Right cardiac atrium (tissue), 5 donors: ENCODE measurements around the gene VPS13D. TPM values are rescaled to one million over a fixed set of nuclear protein-coding genes. Genes with fewer than 3 reads are reported as not detected.

Experiments used
- ATAC-seq, 2 donors: fragments of 200-7000 bp; cut with Tn5 transposase; one replicate each; pipeline versions ENCODE4 v1.8.0 to v1.9.1; 2020; ENCODE audit warnings: moderate library complexity in 2 of 2, mild to moderate bottlenecking in 1 of 2
- DNase-seq, 3 donors: peaks; one replicate each; pipeline ENCODE4 v3.0.0-alpha.2; 2020
- H3K27ac ChIP-seq: one replicate; pipeline ENCODE4 v1.5.1; 2013; ENCODE audit warnings: mild to moderate bottlenecking, low read length, control low read depth, moderate library complexity
- H3K27me3 ChIP-seq: one replicate; pipeline ENCODE4 v1.6.1; 2013; ENCODE audit not compliant: control insufficient read depth, insufficient read depth
- H3K4me1 ChIP-seq: one replicate; pipeline ENCODE4 v1.6.1; 2013; ENCODE audit warnings: low read length; ENCODE audit not compliant: control insufficient read depth, insufficient read depth
- H3K4me3 ChIP-seq: one replicate; pipeline ENCODE4 v1.5.1; 2013; ENCODE audit warnings: low read length, control low read depth
- H3K9me3 ChIP-seq: one replicate; pipeline ENCODE4 v1.6.1; 2013; ENCODE audit warnings: low read length; ENCODE audit not compliant: control insufficient read depth
- WGBS: extraction: QIAGEN DNeasy Blood & Tissue Kit; methylation state at CpG from one replicate; pipeline ENCODE4 v1.1.7; 2013; 5-methylcytosine and 5-hydroxymethylcytosine counted together
- intact Hi-C, 4 donors: fragments of 100-400 bp; cut with DNase I; formaldehyde crosslinking; loops; one replicate each; pipeline versions ENCODE4 v1.11.0 to v1.14.0; 2022 to 2023
- polyA plus RNA-seq: library from polyadenylated mRNA; stranded (reverse); fragments of 200-250 nt; gene quantifications from one replicate; pipeline ENCODE4 v1.2.3, GENCODE V29; 2013
- total RNA-seq, 4 donors: library from RNA; stranded (reverse); fragmentation: NEBNext Ultra II Directional; extraction: Animal tissue kit (Norgen Biotek cat#: 25700); gene quantifications; one replicate each; pipeline ENCODE4 v1.2.1, GENCODE V29; 2021
- donor health status: healthy with polysubstance abuse.
- donor health status: DM: no; HTN: yes; CAD: no.
- donor health status: DM: no; HTN: no; CAD: no.
- donor health status: DM: no; HTN: yes; CAD: no; lungs with severe emphysema.
- donor health status: DM: yes; HTN: yes; CAD: no.

VPS13D gene
- total and polyA plus RNA-seq, 5 donors = 25.8 to 56.4 (median 54.8) TPM

GRCh38 chr1:12290828-12291227 is 61.0 kb downstream of the VPS13D start:
- ATAC-seq (no peak), DNase-seq (no peak)
- Histone ChIP-seq H3K27me3 (no peaks in the 10 kb centered on the region), H3K4me3 (no peak overlapping the region), H3K4me1 (peaks cover 1% of the 10 kb centered on the region), H3K27ac (no peak overlapping the region), H3K9me3 (no peaks in the 10 kb centered on the region)
- intact Hi-C loops = no loop called here
- WGBS = 62% methylated on average over 1 of the region's 1 CpG

- intact Hi-C loops = no loop called here
- DNase-seq = no peak
- Histone ChIP-seq H3K27ac (no peak overlapping the region), H3K4me1 (peaks cover 1% of the 10 kb centered on the region), H3K4me3 (no peak overlapping the region), H3K27me3 (no peaks in the 10 kb centered on the region), H3K9me3 (no peaks in the 10 kb centered on the region)
- ATAC-seq = peak in 1 of 2 donors; percentile 73
- WGBS = 86% methylated on average over 11 of the region's 11 CpGs
Measured at GRCh38 chr1:12293416-12293815, 63.6 kb downstream of the VPS13D start.

GRCh38 chr1:12294076-12294475 is 64.2 kb downstream of the VPS13D start:
- DNase-seq (no peak), ATAC-seq (peak in 1 of 2 donors; percentile 47)
- Histone ChIP-seq H3K9me3 (no peaks in the 10 kb centered on the region), H3K4me1 (peaks cover 1% of the 10 kb centered on the region), H3K27me3 (no peaks in the 10 kb centered on the region), H3K4me3 (no peak overlapping the region), H3K27ac (no peak overlapping the region)
- 85% methylated on average over 3 of the region's 3 CpGs for WGBS
- intact Hi-C loops = no loop called here

GRCh38 chr1:12296016-12296415 is 66.2 kb downstream of the VPS13D start:
- no peak for DNase-seq
- no peak overlapping the region for H3K4me3 ChIP-seq
- 78% methylated on average over 3 of the region's 3 CpGs for WGBS
- no peaks in the 10 kb centered on the region for H3K27me3 ChIP-seq
- H3K27ac ChIP-seq = no peak overlapping the region
- peaks cover 1% of the 10 kb centered on the region for H3K4me1 ChIP-seq
- no peak for ATAC-seq
- H3K9me3 ChIP-seq = no peaks in the 10 kb centered on the region
- intact Hi-C loops = no loop called here

- intact Hi-C loops = no loop called here
- Histone ChIP-seq H3K4me3 (no peak overlapping the region), H3K27me3 (no peaks in the 10 kb centered on the region), H3K27ac (no peak overlapping the region), H3K4me1 (no peaks in the 10 kb centered on the region), H3K9me3 (no peaks in the 10 kb centered on the region)
- DNase-seq (no peak), ATAC-seq (no peak)
- 72% methylated on average over 1 of the region's 1 CpG for WGBS
Measured at GRCh38 chr1:12296623-12297022, 66.8 kb downstream of the VPS13D start.

GRCh38 chr1:12300706-12301105 is 70.9 kb downstream of the VPS13D start:
- H3K27ac ChIP-seq = no peak overlapping the region
- no peak for ATAC-seq

DNA sequence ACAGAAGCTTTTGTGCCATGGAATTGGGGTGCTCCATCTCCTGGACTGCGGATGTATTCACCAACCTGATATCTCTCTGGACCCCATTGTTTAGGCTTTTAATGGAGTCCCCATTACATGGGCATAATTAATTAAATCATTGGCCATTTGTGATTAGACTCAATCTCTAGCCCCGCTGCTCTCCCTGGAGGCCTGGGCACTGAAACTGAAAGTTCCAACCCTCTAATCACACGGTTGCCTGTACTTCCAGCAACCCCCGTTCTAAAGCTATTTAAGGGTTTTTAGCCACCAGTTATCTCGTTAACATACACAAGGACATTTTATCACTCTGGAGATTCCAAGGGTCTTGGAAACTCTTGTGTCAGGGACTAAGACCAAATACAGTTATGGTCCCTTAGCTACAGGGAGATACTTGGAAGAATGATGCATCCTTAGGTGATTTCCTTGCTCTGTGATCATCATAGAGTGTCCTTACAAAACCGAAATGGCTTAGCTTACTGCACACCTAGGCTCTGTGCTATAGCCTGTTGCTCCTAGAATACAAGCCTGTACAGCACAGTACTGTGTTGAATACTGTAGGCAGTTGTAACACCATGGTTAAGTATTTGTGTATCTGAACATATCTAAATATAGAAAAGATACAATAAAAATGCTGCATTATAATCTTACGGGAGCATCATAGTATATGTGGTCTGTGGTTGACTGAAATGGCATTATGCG is 71.8 kb downstream of the VPS13D start:
- no peak overlapping the region for H3K27ac ChIP-seq
- no peaks in the 10 kb centered on the region for H3K9me3 ChIP-seq
- intact Hi-C loops = no loop called here
- H3K4me3 ChIP-seq = no peak overlapping the region
- no peak for DNase-seq
- 64% methylated on average over 8 of the region's 8 CpGs for WGBS
- ATAC-seq = peak; percentile 29 to 51
- H3K4me1 ChIP-seq = no peaks in the 10 kb centered on the region
- H3K27me3 ChIP-seq = no peaks in the 10 kb centered on the region

More at GRCh38 chr1:12300706-12301105, 70.9 kb downstream of the VPS13D start:
- H3K9me3 ChIP-seq = no peaks in the 10 kb centered on the region
- no peak for DNase-seq
- no peaks in the 10 kb centered on the region for H3K4me1 ChIP-seq
- no peak overlapping the region for H3K4me3 ChIP-seq
- intact Hi-C loops = no loop called here
- no peaks in the 10 kb centered on the region for H3K27me3 ChIP-seq
- 69% methylated on average over 4 of the region's 4 CpGs for WGBS

- ATAC-seq = no peak
- intact Hi-C loops = no loop called here
- no peaks in the 10 kb centered on the region for H3K27me3 ChIP-seq
- H3K4me1 ChIP-seq = no peaks in the 10 kb centered on the region
- H3K9me3 ChIP-seq = no peaks in the 10 kb centered on the region
- DNase-seq = no peak
- WGBS = 86% methylated on average over 2 of the region's 2 CpGs
- H3K27ac ChIP-seq = no peak overlapping the region
- H3K4me3 ChIP-seq = no peak overlapping the region
Measured at GRCh38 chr1:12302798-12303447, 73.1 kb downstream of the VPS13D start.

- Histone ChIP-seq H3K27me3 (no peaks in the 10 kb centered on the region), H3K9me3 (no peaks in the 10 kb centered on the region), H3K4me3 (no peak overlapping the region), H3K27ac (no peak overlapping the region), H3K4me1 (no peaks in the 10 kb centered on the region)
- WGBS = 79% methylated on average over 8 of the region's 8 CpGs
- ATAC-seq (no peak), DNase-seq (no peak)
- intact Hi-C loops = no loop called here
Measured at GRCh38 chr1:12305377-12305776, 75.5 kb downstream of the VPS13D start.

- 44% methylated on average over 6 of the region's 6 CpGs for WGBS
- DNase-seq (peak in 1 of 3 donors; percentile 53), ATAC-seq (peak; percentile 80 to 84)
- Histone ChIP-seq H3K27ac (peak overlapping the region; percentile 53), H3K4me1 (no peaks in the 10 kb centered on the region), H3K9me3 (no peaks in the 10 kb centered on the region), H3K4me3 (no peak overlapping the region), H3K27me3 (no peaks in the 10 kb centered on the region)
- intact Hi-C loops = loop anchor here in 3 of 4 donors (5.0 to 10.0 kb wide), 2 partner anchors 312 to 315 kb away; no protein-coding TSS in a partner anchor
Measured at GRCh38 chr1:12309783-12310742, 80.2 kb downstream of the VPS13D start.
